Psoas muscle (tissue), 8 donors: ENCODE results near the gene COL25A1. TPM values are rescaled to one million over a fixed set of nuclear protein-coding genes. Genes with fewer than 3 reads are reported as not detected.
"Not testable (repeated sequence)": the region's sequence is repeated elsewhere in the genome, so short reads cannot be mapped to it uniquely, and the experiment has no call there.

ENCODE experiments used
- ATAC-seq, 4 donors: fragments of 200-7000 bp; cut with Tn5 transposase; one replicate each; pipeline ENCODE4 v1.9.1; 2020; ENCODE audit warnings: moderate library complexity in 3 of 4, mild to moderate bottlenecking in 2 of 4
- DNase-seq, 2 donors: peaks; one replicate each; pipeline ENCODE4 v3.0.0-alpha.2; 2020
- H3K27ac ChIP-seq: fragments of 200-600 bp; one replicate; pipeline ENCODE4 v1.8.0; 2022
- H3K27me3 ChIP-seq, 3 donors: fragments of 200-600 bp in 1 of 3; one replicate each; pipeline versions ENCODE4 v1.6.1 to v1.8.0; 2013 to 2022; ENCODE audit warnings: low read length in 2 of 3, mild to moderate bottlenecking in 2 of 3, moderate library complexity in 1 of 3; ENCODE audit not compliant: insufficient read depth in 3 of 3
- H3K36me3 ChIP-seq, 2 donors: fragments of 200-600 bp in 1 of 2; one replicate each; pipeline versions ENCODE4 v1.6.1 to v1.8.0; 2013 to 2022; ENCODE audit warnings: low read depth in 1 of 2, mild to moderate bottlenecking in 1 of 2, moderate library complexity in 1 of 2; ENCODE audit not compliant: insufficient read depth in 1 of 2
- H3K4me1 ChIP-seq: fragments of 200-600 bp; one replicate; pipeline ENCODE4 v1.8.0; 2022
- H3K4me3 ChIP-seq: fragments of 200-600 bp; one replicate; pipeline ENCODE4 v1.8.0; 2022; ENCODE audit warnings: mild to moderate bottlenecking
- H3K9me3 ChIP-seq: fragments of 200-600 bp; one replicate; pipeline ENCODE4 v1.8.0; 2022
- WGBS, 3 donors: extraction: QIAGEN DNeasy Blood & Tissue Kit; methylation state at CpG; one replicate each; pipeline versions ENCODE4 v1.1.6 to v1.1.7; 2013; 5-methylcytosine and 5-hydroxymethylcytosine counted together
- intact Hi-C, 2 donors: fragments of 100-400 bp; cut with DNase I; formaldehyde crosslinking; loops; one replicate each; pipeline versions ENCODE4 v1.11.0 to v1.14.2; 2022
- polyA plus RNA-seq, 3 donors: library from polyadenylated mRNA; stranded (reverse); fragments of 200-250 nt; gene quantifications; one replicate each; pipeline ENCODE4 v1.2.3, GENCODE V29; 2013
- total RNA-seq, 4 donors: library from RNA; stranded (reverse); fragmentation: NEBNext Ultra II Directional in 2 of 4; extraction: Animal tissue kit (Norgen Biotek cat#: 25700) in 2 of 4; gene quantifications; one replicate each; pipeline versions ENCODE4 v1.2.1 to v1.2.4, GENCODE V29; 2021 to 2023
- TF ChIP-seq, protein P1 (sequence below): fragments of 200-600 bp; IDR thresholded peaks from one replicate; pipeline ENCODE4 v1.8.0; 2022; ENCODE audit warnings: antibody characterized with exemption
- donor health status: healthy with polysubstance abuse.
- donor health status: DM: no; HTN: no; CAD: no; lungs with moderate emphysema.
- donor health status: Bipolar disorder and iron deficiency.
- donor health status: healthy.
- donor health status: DM: yes; HTN: yes; CAD: no.
- donor health status: DM: no; HTN: no; CAD: no.
- donor health status: DM: no; HTN: no; CAD: no.
- donor health status: DM: yes; HTN: yes; CAD: no.

Gene COL25A1
- total and polyA plus RNA-seq, 7 donors: 0.14 to 1.5 (median 0.36) TPM

DNA sequence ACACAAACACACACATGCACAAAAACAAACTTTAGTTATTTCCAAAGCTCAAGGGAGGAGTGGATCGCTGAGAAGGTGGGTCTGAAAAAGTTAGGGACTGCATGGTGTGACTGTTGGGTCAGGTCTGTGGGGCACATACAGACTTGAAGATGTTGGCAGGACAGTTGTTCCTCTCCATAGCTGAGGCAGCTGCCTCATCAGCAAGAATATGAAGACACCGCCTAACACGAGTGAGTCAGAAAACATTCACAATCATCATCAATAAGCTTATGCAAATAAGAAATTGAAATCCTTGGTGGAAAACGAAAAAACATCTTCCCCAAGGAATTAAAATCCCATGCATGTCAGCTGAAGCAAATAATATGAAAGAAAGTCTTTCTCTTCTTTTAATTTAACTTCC, 148.0 kb downstream of the COL25A1 start:
- Histone ChIP-seq H3K4me3 (no peak overlapping the region), H3K27ac (no peak overlapping the region), H3K4me1 (no peaks in the 10 kb centered on the region), H3K36me3 (no peaks in the 10 kb centered on the region), H3K9me3 (no peaks in the 10 kb centered on the region), H3K27me3 (no peaks in the 10 kb centered on the region)
- intact Hi-C loops: no loop called here
- ATAC-seq: no peak
- TF ChIP-seq, protein P1, sequence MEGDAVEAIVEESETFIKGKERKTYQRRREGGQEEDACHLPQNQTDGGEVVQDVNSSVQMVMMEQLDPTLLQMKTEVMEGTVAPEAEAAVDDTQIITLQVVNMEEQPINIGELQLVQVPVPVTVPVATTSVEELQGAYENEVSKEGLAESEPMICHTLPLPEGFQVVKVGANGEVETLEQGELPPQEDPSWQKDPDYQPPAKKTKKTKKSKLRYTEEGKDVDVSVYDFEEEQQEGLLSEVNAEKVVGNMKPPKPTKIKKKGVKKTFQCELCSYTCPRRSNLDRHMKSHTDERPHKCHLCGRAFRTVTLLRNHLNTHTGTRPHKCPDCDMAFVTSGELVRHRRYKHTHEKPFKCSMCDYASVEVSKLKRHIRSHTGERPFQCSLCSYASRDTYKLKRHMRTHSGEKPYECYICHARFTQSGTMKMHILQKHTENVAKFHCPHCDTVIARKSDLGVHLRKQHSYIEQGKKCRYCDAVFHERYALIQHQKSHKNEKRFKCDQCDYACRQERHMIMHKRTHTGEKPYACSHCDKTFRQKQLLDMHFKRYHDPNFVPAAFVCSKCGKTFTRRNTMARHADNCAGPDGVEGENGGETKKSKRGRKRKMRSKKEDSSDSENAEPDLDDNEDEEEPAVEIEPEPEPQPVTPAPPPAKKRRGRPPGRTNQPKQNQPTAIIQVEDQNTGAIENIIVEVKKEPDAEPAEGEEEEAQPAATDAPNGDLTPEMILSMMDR: no peak
- no peak for DNase-seq
- WGBS, 3 donors: 67 to 72% (median 69%) methylated on average over 4 of the region's 4 CpGs

DNA sequence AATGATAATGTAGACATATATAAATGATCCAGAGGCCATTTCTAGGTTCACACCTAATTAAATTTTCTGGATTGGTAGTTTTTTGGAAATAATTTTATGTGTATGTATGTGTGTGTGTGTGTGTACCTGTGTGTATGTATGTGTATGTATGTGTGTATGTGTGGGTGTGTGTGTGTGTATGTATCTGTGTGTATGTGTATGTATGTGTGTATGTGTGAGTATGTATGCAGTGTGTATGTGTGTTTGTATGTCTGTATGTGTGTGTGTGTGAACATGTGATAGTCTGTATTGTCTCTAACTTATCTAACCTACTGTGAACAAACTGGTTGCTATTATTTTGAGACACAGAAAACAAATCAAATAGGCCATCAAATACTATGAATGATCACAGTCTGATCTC, 152.6 kb downstream of the COL25A1 start:
- no peaks in the 10 kb centered on the region for H3K4me1 ChIP-seq
- DNase-seq: no peak
- no peaks in the 10 kb centered on the region for H3K9me3 ChIP-seq
- ATAC-seq: no peak
- no peak overlapping the region for H3K4me3 ChIP-seq
- TF ChIP-seq, protein P1: no peak
- H3K27ac ChIP-seq: no peak overlapping the region
- no peaks in the 10 kb centered on the region for H3K36me3 ChIP-seq
- intact Hi-C loops: no loop called here
- H3K27me3 ChIP-seq: peaks cover 0 to 3% (median 0%) of the 10 kb centered on the region in 3 donors

DNA sequence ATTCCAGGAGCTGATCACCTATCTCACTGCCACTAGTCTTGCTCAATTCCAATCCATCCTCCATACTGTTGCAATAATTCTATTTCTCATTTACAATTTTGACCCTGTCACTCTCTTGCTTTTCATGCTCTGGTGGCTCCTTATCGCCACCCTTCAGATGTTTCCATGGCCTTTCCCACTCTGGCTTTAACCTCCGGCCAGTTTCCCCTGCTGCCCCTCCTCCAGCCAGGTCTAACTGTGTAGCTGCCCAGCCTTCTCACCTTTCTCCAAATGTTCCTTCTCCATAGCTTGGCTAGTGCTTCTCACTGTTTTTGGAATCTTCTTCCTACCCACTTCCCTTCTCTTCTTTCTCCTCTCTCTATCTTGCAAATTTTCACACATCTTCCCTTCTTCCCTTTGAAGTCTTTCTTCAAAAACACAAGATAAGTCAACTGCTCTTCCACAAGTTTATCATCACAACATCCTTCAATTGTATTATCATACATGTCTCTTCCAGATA, 153.8 kb downstream of the COL25A1 start:
- H3K4me1 ChIP-seq: no peaks in the 10 kb centered on the region
- no peaks in the 10 kb centered on the region for H3K9me3 ChIP-seq
- TF ChIP-seq, protein P1: no peak
- H3K36me3 ChIP-seq: no peaks in the 10 kb centered on the region
- H3K27me3 ChIP-seq: peaks cover 0 to 3% (median 0%) of the 10 kb centered on the region in 3 donors
- 78 to 89% (median 80%) methylated on average over 2 of the region's 2 CpGs for WGBS, 3 donors
- ATAC-seq (no peak), DNase-seq (no peak)
- H3K27ac ChIP-seq: no peak overlapping the region
- no peak overlapping the region for H3K4me3 ChIP-seq
- intact Hi-C loops: no loop called here

DNA sequence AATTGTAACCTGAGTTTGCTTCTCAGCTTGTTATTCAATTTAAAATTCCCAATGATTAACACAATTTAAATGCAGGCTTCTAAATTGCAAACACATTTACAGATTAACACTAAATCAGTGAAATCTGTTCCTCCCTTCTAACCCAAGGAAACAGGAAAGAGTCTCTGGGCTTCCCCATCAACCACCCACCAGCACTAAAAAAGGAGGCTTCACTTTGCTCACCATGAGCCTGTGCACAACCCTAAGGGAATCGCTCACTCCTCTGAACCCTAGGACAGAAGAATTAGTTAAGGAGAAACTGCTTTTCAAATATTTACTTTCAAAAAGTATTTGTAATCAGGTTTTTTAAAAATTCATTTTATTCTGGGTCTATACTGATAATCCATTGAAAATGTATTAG, 155.3 kb downstream of the COL25A1 start:
- H3K36me3 ChIP-seq: no peaks in the 10 kb centered on the region
- no peaks in the 10 kb centered on the region for H3K4me1 ChIP-seq
- ATAC-seq (no peak), DNase-seq (no peak)
- no peak overlapping the region for H3K4me3 ChIP-seq
- peaks cover 0 to 3% (median 0%) of the 10 kb centered on the region in 3 donors for H3K27me3 ChIP-seq
- intact Hi-C loops: no loop called here
- TF ChIP-seq, protein P1: no peak
- H3K9me3 ChIP-seq: no peaks in the 10 kb centered on the region
- no peak overlapping the region for H3K27ac ChIP-seq
- WGBS, 3 donors: 73 to 75% (median 74%) methylated on average over 1 of the region's 1 CpG

DNA sequence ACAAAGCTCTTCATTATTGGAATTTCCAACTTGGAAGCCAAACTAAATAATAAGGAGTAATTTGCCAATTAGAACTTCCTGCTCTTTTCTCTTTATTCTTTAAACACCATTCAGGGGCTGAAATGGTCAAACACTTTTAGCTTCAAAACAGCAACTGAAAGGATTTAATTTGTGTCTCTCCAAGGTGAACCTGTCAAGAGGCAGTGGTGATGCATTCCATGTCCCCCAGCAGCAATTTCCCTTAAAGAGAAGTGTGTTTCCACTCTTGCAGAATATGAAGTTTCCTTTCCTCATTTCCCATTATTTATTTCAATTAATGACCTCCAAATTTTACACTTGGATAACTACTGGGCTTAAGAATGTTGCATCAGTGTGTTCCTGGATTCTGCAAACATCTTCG, 156.0 kb downstream of the COL25A1 start:
- no peaks in the 10 kb centered on the region for H3K4me1 ChIP-seq
- no peak overlapping the region for H3K27ac ChIP-seq
- no peak for ATAC-seq
- WGBS, 3 donors: 55 to 62% (median 57%) methylated on average over 1 of the region's 1 CpG
- no peak for DNase-seq
- H3K9me3 ChIP-seq: no peaks in the 10 kb centered on the region
- intact Hi-C loops: no loop called here
- no peak overlapping the region for H3K4me3 ChIP-seq
- H3K27me3 ChIP-seq: peaks cover 0 to 3% (median 0%) of the 10 kb centered on the region in 3 donors
- TF ChIP-seq, protein P1: no peak
- no peaks in the 10 kb centered on the region for H3K36me3 ChIP-seq

DNA sequence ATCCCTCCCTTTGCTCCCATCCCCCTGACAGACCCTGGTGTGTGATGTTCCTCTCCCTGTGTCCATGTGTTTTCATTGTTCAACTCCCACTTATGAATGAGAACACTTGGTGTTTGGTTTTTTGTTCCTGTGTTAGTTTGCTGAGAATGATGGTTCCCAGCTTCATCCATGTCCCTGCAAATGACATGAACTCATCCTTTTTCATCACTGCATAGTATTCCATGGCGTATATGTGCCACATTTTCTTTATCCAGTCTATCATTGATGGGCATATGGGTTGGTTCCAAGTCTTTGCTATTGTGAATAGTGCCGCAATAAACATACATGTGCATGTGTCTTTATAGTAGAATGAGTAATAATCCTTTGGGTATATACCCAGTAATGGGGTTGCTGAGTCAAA, 164.3 kb downstream of the COL25A1 start:
- ATAC-seq, H3K27ac ChIP-seq, DNase-seq, H3K27me3 ChIP-seq, intact Hi-C loops, H3K36me3 ChIP-seq, H3K4me1 ChIP-seq, H3K9me3 ChIP-seq, H3K4me3 ChIP-seq: not testable (repeated sequence)
- 93 to 98% (median 94%) methylated on average over 2 of the region's 2 CpGs for WGBS, 3 donors
